Mesenchymal stem cell (in vitro differentiated cells and primary cell): ENCODE measurements around the gene ACKR2.

Source experiments
- DNase-seq: peaks from one replicate; pipeline ENCODE4 v3.0.0-alpha.2; 2013
- H2AFZ ChIP-seq: one replicate; pipeline ENCODE4 v1.6.1; 2013; ENCODE audit warnings: low read depth, mild to moderate bottlenecking, control low read depth, inconsistent platforms, low read length, moderate library complexity
- H2AK5ac ChIP-seq: 2 replicates; pipeline ENCODE4 v1.6.1; 2013; ENCODE audit warnings: low read length, moderate library complexity, mild to moderate bottlenecking, inconsistent platforms; ENCODE audit not compliant: severe bottlenecking
- H2BK120ac ChIP-seq: one replicate; pipeline ENCODE4 v1.6.1; 2013; ENCODE audit warnings: low read depth, mild to moderate bottlenecking, inconsistent platforms, low read length, moderate library complexity
- H2BK12ac ChIP-seq, 2 experiments: one replicate each; pipeline ENCODE4 v1.6.1; 2013; ENCODE audit warnings: inconsistent platforms in 2 of 2, low read length in 2 of 2, mild to moderate bottlenecking in 2 of 2, moderate library complexity in 2 of 2, control low read depth in 1 of 2
- H2BK15ac ChIP-seq: one replicate; pipeline ENCODE4 v1.6.1; 2013; ENCODE audit warnings: mild to moderate bottlenecking, low read depth, inconsistent platforms; ENCODE audit not compliant: poor library complexity, severe bottlenecking
- H2BK5ac ChIP-seq: 2 replicates; pipeline ENCODE4 v1.6.1; 2013; ENCODE audit warnings: low read depth, mild to moderate bottlenecking, low read length, control low read depth, inconsistent platforms; ENCODE audit not compliant: poor library complexity, severe bottlenecking
- H3K14ac ChIP-seq, 2 experiments: one replicate each; pipeline ENCODE4 v1.6.1; 2013; ENCODE audit warnings: inconsistent platforms in 2 of 2, low read length in 2 of 2, control low read depth in 1 of 2, mild to moderate bottlenecking in 1 of 2, moderate library complexity in 1 of 2
- H3K18ac ChIP-seq, 2 experiments: one replicate each; pipeline ENCODE4 v1.6.1; 2013; ENCODE audit warnings: inconsistent platforms in 2 of 2, low read length in 2 of 2, control low read depth in 1 of 2, low read depth in 1 of 2, mild to moderate bottlenecking in 1 of 2
- H3K23ac ChIP-seq, 2 experiments: one replicate each; pipeline ENCODE4 v1.6.1; 2013; ENCODE audit warnings: inconsistent platforms in 2 of 2, low read length in 2 of 2, mild to moderate bottlenecking in 2 of 2, moderate library complexity in 2 of 2, control low read depth in 1 of 2
- H3K27ac ChIP-seq: 2 replicates; pipeline ENCODE4 v1.5.1; 2013; ENCODE audit warnings: mild to moderate bottlenecking, moderate library complexity, low read length, control low read depth, inconsistent platforms; ENCODE audit not compliant: poor library complexity, severe bottlenecking
- H3K27me3 ChIP-seq, 2 experiments: 2 replicates each; pipeline versions ENCODE4 v1.6.1 to v1.7.0; 2013; ENCODE audit warnings: low read length in 2 of 2, mild to moderate bottlenecking in 2 of 2, moderate library complexity in 2 of 2, control low read depth in 1 of 2, inconsistent platforms in 1 of 2; ENCODE audit not compliant: control insufficient read depth in 1 of 2, insufficient read depth in 1 of 2
- H3K36me3 ChIP-seq, 2 experiments: 2 replicates each; pipeline versions ENCODE4 v1.6.1 to v1.7.0; 2013; ENCODE audit warnings: low read length in 2 of 2, control low read depth in 1 of 2, inconsistent platforms in 1 of 2, low read depth in 1 of 2, mild to moderate bottlenecking in 1 of 2; ENCODE audit not compliant: insufficient read depth in 2 of 2, control insufficient read depth in 1 of 2
- H3K4ac ChIP-seq, 2 experiments: one replicate each; pipeline ENCODE4 v1.6.1; 2013; ENCODE audit warnings: inconsistent platforms in 2 of 2, low read length in 2 of 2, mild to moderate bottlenecking in 2 of 2, moderate library complexity in 2 of 2, control low read depth in 1 of 2, low read depth in 1 of 2
- H3K4me1 ChIP-seq: 2 replicates; pipeline ENCODE4 v1.6.1; 2013; ENCODE audit warnings: low read depth, low read length, control low read depth; ENCODE audit not compliant: control insufficient read depth, insufficient read depth
- H3K4me2 ChIP-seq: 2 replicates; pipeline ENCODE4 v1.6.1; 2013; ENCODE audit warnings: low read length, mild to moderate bottlenecking, inconsistent platforms; ENCODE audit not compliant: poor library complexity, severe bottlenecking
- H3K4me3 ChIP-seq, 2 experiments: 2 replicates each; pipeline versions ENCODE4 v1.5.1 to v1.7.0; 2013; ENCODE audit warnings: low read length in 2 of 2, mild to moderate bottlenecking in 2 of 2, control low read depth in 1 of 2, low read depth in 1 of 2; ENCODE audit not compliant: insufficient read depth in 1 of 2
- H3K79me1 ChIP-seq: replicated peaks from 2 replicates; pipeline ENCODE4 v1.6.1; 2013; ENCODE audit warnings: mild to moderate bottlenecking, control low read depth, low read length, inconsistent platforms; ENCODE audit not compliant: poor library complexity, severe bottlenecking
- H3K9ac ChIP-seq: 2 replicates; pipeline ENCODE4 v1.7.0; 2013; ENCODE audit warnings: mild to moderate bottlenecking, low read length, moderate library complexity
- H3K9me3 ChIP-seq: 2 replicates; pipeline ENCODE4 v1.7.0; 2013; ENCODE audit warnings: mild to moderate bottlenecking, low read length; ENCODE audit not compliant: control insufficient read depth
- H4K8ac ChIP-seq: one replicate; pipeline ENCODE4 v1.6.1; 2013; ENCODE audit warnings: inconsistent platforms, mild to moderate bottlenecking, low read length, moderate library complexity
- H4K91ac ChIP-seq: one replicate; pipeline ENCODE4 v1.6.1; 2013; ENCODE audit warnings: mild to moderate bottlenecking, low read length, inconsistent platforms
- WGBS: methylation state at CpG from one replicate; pipeline ENCODE4 v1.1.7; 2013; ENCODE audit warnings: mixed read lengths; 5-methylcytosine and 5-hydroxymethylcytosine counted together

Gene ACKR2

DNA sequence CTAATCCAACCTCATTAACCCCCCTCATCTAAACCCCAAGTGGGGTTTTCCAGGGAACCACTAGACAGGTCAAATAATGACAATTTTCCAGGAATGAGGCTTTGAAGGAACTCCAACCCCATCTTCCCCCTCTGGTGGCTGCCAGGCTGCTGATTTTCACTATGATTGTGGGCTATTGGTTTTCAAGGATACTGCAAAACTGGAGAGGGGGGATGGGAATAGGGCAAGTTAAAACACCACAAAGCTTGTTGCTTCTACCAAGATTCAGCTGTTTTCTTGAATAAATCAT is 86.3 kb downstream of the ACKR2 start:
- no peak overlapping the region for H2AK5ac ChIP-seq
- no peaks in the 10 kb centered on the region for H3K9me3 ChIP-seq

DNA sequence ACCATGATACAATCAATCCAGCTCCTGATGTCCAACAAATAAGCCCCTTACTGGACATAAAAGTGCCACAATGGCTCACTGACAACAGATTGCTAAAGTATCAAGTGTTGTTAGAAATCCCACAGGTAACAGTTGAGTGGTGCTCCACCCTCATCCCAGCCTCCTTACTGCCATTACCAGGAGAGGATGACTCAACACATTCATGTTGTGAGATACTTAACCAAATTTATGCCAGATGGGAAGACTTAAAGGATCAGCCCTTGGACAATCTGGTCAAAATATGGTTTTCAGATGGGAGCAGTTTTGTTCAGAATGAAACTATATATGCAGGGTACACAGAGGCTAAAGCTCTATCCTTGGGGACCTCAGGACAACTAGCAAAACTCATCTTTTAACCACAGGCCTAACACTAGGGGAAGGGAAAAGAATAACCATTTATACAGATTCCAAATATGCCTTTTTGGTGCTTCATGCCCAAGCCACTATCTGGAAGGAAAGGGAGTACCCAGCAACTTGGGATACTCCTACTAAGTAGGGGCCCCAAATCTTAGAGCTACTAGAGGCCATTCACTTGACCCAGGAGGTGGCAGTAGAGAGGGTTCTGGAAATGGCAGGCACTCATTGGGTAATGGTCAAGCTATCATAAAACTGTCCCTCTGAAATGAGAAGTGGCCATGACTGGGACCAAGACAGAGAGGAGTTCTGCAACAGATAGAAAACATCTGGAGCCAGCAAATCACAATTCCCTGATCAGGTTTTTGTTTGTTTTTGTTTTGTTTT is 89.8 kb downstream of the ACKR2 start:
- H3K4me2 ChIP-seq = no peak overlapping the region
- no peaks in the 10 kb centered on the region for H3K4me1 ChIP-seq
- no peak overlapping the region for H2BK120ac ChIP-seq
- H2BK5ac ChIP-seq = no peak overlapping the region
- no peak overlapping the region for H2BK15ac ChIP-seq
- no peak overlapping the region for H3K4ac ChIP-seq
- H2AK5ac ChIP-seq = no peak overlapping the region
- no peak overlapping the region for H3K4me3 ChIP-seq
- H2AFZ ChIP-seq = no peak overlapping the region
- no peaks in the 10 kb centered on the region for H3K9me3 ChIP-seq
- no peak overlapping the region for H3K9ac ChIP-seq
- H4K91ac ChIP-seq = no peak overlapping the region
- no peak overlapping the region for H4K8ac ChIP-seq
- no peaks in the 10 kb centered on the region for H3K79me1 ChIP-seq
- H3K14ac ChIP-seq = no peak overlapping the region
- H3K23ac ChIP-seq = no peak overlapping the region
- H2BK12ac ChIP-seq = no peak overlapping the region
- H3K18ac ChIP-seq = no peak overlapping the region
- no peaks in the 10 kb centered on the region for H3K36me3 ChIP-seq
- no peak for DNase-seq
- H3K27me3 ChIP-seq = peaks cover 12 to 17% of the 10 kb centered on the region in 2 experiments
- no peak overlapping the region for H3K27ac ChIP-seq

More for the DNA sequence above, 86.3 kb downstream of the ACKR2 start:
- no peaks in the 10 kb centered on the region for H3K36me3 ChIP-seq
- H2BK15ac ChIP-seq = no peak overlapping the region
- no peaks in the 10 kb centered on the region for H3K4me1 ChIP-seq
- no peak overlapping the region for H4K8ac ChIP-seq
- H3K4me2 ChIP-seq = no peak overlapping the region
- peaks cover 7 to 12% of the 10 kb centered on the region in 2 experiments for H3K27me3 ChIP-seq
- H3K9ac ChIP-seq = no peak overlapping the region
- no peak overlapping the region for H2BK12ac ChIP-seq
- H2BK5ac ChIP-seq = no peak overlapping the region
- H3K18ac ChIP-seq = no peak overlapping the region
- DNase-seq = no peak
- H3K23ac ChIP-seq = no peak overlapping the region
- no peak overlapping the region for H2BK120ac ChIP-seq
- no peak overlapping the region for H4K91ac ChIP-seq
- H3K4me3 ChIP-seq = no peak overlapping the region
- no peak overlapping the region for H3K14ac ChIP-seq
- H3K79me1 ChIP-seq = no peaks in the 10 kb centered on the region
- H3K4ac ChIP-seq = no peak overlapping the region
- H2AFZ ChIP-seq = no peak overlapping the region
- no peak overlapping the region for H3K27ac ChIP-seq

DNA sequence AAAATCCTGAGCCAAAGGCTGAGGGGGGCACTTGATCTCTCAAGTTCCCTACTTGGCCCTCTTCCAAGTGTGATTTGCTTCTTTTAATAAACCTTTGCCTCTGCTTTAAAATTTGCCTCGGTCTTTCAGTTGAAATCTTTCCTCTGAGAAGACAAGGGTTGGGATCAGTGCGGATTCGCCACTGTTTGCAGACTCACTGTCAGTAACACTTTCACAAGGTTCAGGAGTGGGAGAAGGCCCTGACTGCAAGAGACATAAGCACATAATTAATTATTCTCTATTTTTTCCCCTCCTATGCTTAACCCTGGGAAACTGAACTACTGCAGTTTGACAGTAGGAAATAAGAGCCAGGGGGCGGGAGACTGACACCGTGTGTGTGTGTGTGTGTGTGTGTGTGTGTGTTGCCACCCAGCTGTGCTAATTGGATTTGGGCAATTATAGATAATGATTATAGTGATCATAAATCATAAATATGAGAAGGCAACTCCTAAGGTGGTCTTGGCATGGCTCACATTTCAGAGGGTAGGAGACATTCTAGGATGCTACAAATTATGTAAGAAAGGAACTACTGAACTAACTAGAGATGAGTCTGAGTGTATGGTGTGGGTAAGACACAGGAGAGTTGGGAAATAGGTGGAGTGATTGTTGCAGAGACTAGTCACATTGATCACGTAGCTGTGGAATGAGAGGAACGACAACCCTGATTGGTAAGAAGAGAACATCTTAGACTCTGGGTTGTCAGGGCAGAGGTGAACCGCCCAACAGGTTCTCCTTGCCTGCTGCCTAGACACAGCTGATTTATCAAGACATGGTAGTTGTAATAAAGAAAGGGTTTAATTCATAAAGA is 91.2 kb downstream of the ACKR2 start:
- Histone ChIP-seq H2AK5ac (no peak overlapping the region), H2BK12ac (no peak overlapping the region), H2BK5ac (no peak overlapping the region), H3K79me1 (no peaks in the 10 kb centered on the region), H2BK15ac (no peak overlapping the region), H3K23ac (no peak overlapping the region), H3K18ac (no peak overlapping the region), H4K8ac (no peak overlapping the region), H3K27ac (no peak overlapping the region), H3K4me1 (no peaks in the 10 kb centered on the region), H3K4ac (no peak overlapping the region), H3K4me2 (no peak overlapping the region), H3K9me3 (no peaks in the 10 kb centered on the region), H2AFZ (no peak overlapping the region), H3K4me3 (no peak overlapping the region), H3K9ac (no peak overlapping the region), H3K36me3 (no peaks in the 10 kb centered on the region), H4K91ac (no peak overlapping the region), H2BK120ac (no peak overlapping the region), H3K27me3 (peaks cover 7 to 28% of the 10 kb centered on the region in 2 experiments), H3K14ac (no peak overlapping the region)
- DNase-seq = no peak
- 85% methylated on average over 8 of the region's 8 CpGs for WGBS

DNA sequence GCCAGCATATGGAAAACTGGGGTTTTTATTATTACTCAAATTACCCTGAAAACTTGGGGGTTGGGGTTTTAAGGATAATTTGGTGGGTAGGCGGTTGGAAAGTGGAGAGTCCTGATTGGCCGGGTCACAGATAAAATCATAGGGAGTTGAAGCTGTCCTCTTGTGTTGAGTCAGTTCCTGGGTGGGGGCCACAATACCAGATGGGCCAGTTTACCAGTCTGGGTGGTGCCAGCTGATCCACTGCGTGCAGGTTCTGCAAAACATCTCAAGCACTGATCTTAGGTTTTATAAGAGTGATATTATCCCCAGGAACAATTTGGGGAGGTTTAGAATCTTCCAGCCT is 91.8 kb downstream of the ACKR2 start:
- no peak overlapping the region for H2AFZ ChIP-seq
- H2BK15ac ChIP-seq = no peak overlapping the region
- H2BK5ac ChIP-seq = no peak overlapping the region
- no peak overlapping the region for H4K8ac ChIP-seq
- no peak overlapping the region for H3K27ac ChIP-seq
- H2BK12ac ChIP-seq = no peak overlapping the region
- H3K4me2 ChIP-seq = no peak overlapping the region
- peaks cover 4 to 25% of the 10 kb centered on the region in 2 experiments for H3K27me3 ChIP-seq
- no peak overlapping the region for H4K91ac ChIP-seq
- H3K36me3 ChIP-seq = no peaks in the 10 kb centered on the region
- H3K4me3 ChIP-seq = no peak overlapping the region
- no peak overlapping the region for H3K4ac ChIP-seq
- H3K23ac ChIP-seq = no peak overlapping the region
- DNase-seq = no peak
- H3K9me3 ChIP-seq = no peaks in the 10 kb centered on the region
- no peak overlapping the region for H2AK5ac ChIP-seq
- 90% methylated on average over 2 of the region's 3 CpGs for WGBS
- no peaks in the 10 kb centered on the region for H3K4me1 ChIP-seq
- H3K9ac ChIP-seq = no peak overlapping the region
- H2BK120ac ChIP-seq = no peak overlapping the region
- no peak overlapping the region for H3K18ac ChIP-seq
- H3K79me1 ChIP-seq = no peaks in the 10 kb centered on the region
- no peak overlapping the region for H3K14ac ChIP-seq
